ENCODE measurements around the gene SLC43A1. TPM values are rescaled to one million over a fixed set of nuclear protein-coding genes. Genes with fewer than 3 reads are reported as not detected.

Gene SLC43A1
- total RNA-seq, 1 experiment from 2014 or later = 15.1 TPM

DNA sequence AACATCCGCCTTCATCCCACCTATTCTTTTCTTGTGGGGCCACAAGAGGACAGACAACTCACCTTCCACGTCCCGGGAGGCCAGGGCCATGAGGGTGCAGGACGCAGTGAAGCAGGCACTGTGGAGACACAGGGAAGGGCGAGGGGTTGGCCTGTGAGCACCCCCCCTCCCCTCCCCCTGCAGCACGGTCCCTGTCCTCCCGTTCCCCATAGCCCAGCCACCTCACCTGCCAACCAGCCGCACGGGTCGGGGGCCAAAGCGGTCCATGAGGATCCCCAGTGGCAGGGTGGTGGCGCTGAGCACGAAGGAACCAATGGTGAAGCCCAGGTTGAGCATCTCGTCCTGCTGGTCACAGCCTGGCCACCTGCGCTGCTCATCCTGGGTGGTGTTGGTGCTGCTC, 14.6 kb downstream of the SLC43A1 start:
- in situ Hi-C loops (cut with HindIII; ENCODE audit: low sequenced_read_pairs) = no loop called here
- no peak for DNase-seq (ENCODE audit: low spot score)

DNA sequence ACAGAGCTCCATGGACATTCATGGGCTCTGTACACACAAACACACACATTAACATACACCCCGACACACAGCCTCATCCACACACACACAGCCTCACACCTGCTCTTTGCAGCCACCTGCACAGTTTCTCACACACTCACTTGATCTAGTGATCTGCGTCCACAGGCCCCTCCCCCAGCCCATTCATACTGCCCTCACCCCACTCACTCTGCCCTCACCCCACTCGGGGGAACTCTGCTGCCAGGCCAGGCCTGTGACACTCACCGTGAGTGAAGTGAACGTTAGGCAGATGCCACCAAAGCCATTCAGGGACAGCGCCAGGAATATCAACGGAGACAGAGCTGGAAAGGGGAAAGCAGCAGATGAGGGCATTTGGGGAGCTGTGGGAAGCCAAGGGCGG, 15.0 kb downstream of the SLC43A1 start:
- in situ Hi-C loops (cut with HindIII; ENCODE audit: low sequenced_read_pairs) = no loop called here
- DNase-seq (ENCODE audit: low spot score) = no peak

DNA sequence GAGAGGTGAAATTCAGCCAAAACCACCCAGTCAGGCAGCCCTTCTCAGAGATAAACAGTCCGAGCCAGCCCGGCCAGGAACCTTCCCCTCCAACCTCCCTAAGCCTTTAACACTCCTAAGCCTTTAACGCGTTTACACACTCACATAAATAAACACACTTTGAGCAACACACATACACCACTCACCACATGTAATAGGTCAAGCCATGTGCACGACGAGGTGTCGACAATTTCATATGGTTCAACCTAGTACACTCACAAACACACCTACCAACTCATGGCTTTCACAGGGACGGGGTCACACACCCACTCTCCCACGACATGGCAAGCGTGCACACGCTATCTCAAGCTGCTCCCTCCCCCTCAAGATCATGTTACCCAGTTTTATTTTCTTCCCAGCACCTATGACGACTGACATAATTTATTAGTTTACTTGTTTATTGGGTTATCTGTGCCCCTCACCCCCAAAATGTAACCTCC, 15.5 kb downstream of the SLC43A1 start:
- DNase-seq (ENCODE audit: low spot score) = no peak
- in situ Hi-C loops (cut with HindIII; ENCODE audit: low sequenced_read_pairs) = no loop called here

DNA sequence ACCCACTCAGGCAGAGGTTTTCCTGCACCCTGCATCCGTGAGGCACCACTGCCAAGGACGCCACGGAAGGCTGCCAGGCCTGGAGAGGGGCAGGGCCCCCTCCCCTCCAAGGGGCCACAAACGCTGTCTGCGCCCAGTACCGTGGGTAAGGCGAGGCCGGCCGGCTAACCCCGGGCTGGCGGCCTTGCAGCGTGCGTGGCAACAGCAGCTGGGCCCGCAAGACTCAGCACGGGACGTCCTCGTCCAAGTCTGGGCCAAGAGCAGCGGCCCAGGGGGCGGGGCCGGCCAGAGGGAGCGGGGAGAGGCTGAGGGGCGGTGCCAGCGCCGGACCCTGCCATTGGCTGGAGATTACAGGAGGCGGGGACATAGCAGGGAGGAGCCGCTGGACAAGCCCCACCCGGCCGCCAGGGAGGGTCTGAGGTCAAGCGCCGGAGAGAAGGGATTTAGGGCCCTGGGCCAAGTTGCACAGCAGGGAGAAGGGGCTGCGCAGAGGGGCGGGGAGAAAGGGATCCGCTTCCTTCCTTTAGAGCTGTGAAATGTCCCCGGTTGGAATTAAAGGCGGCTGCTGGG, 16.0 kb downstream of the SLC43A1 start:
- in situ Hi-C loops (cut with HindIII; ENCODE audit: low sequenced_read_pairs) = no loop called here
- DNase-seq (ENCODE audit: low spot score) = peak; percentile 96

DNA sequence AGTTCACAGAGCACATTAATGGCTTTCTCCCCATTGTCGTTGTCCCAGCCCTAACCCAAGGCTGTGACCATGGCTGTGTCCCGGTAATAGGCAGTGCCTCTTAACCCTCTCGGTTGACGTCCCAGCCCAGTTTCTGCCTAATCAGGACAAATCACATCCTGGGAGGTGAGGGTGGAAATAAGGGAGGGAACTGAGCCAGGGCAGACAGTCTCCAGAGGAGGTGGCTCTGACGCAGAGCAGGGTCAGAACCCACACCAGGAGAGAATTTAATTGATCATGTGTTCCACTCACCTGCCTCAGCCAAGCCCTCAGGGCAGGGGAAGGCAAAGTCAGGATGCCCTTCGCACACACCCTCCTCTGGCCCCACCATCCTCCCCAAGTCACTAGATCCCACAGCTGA, 17.0 kb downstream of the SLC43A1 start:
- in situ Hi-C loops (cut with HindIII; ENCODE audit: low sequenced_read_pairs) = no loop called here
- no peak for DNase-seq (ENCODE audit: low spot score)

DNA sequence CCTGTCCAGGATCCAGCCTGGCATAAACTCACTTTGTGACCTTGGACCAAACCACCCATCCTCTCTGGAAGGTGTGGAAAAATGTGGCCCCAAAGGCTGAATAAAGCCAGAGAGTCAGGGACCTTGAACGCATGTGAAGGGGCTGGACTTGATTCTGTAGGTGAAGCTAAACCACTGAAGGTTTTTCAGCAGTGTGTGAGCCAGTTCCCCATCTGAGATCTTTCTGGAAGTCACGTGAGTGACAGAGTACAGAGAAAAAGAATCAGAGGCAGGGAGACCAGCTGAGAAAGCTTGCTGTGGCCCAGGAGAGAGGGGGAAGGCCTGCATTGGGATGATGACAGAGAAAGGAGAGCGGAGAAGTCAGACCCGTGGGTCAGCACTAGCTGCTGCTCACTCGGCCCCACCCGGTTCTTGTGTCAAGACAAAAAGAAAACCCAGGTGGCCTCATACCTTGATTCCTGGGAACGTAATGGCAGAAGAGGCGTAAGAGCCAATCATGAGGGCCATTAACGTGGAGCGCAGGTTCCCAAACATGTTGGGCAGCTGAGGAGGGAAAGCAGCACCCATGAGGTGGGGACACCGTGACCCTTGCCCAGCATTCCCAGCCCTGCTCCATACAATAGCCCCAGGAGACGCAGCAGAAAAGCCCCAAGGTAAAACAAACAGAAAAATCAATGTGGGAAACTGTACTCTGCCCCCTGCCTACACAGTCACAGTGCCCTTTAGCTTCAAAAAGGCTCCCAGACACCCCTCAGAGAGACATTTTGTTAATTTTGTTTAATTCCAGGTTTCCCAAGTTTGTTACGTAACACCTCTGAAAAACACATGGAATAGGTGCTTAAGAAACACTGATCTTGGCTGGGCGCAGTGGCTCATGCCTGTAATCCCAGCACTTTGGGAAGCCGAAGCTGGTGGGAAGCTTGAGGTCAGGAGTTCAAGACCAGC, 17.9 kb downstream of the SLC43A1 start:
- DNase-seq (ENCODE audit: low spot score) = no peak
- in situ Hi-C loops (cut with HindIII; ENCODE audit: low sequenced_read_pairs) = no loop called here

DNA sequence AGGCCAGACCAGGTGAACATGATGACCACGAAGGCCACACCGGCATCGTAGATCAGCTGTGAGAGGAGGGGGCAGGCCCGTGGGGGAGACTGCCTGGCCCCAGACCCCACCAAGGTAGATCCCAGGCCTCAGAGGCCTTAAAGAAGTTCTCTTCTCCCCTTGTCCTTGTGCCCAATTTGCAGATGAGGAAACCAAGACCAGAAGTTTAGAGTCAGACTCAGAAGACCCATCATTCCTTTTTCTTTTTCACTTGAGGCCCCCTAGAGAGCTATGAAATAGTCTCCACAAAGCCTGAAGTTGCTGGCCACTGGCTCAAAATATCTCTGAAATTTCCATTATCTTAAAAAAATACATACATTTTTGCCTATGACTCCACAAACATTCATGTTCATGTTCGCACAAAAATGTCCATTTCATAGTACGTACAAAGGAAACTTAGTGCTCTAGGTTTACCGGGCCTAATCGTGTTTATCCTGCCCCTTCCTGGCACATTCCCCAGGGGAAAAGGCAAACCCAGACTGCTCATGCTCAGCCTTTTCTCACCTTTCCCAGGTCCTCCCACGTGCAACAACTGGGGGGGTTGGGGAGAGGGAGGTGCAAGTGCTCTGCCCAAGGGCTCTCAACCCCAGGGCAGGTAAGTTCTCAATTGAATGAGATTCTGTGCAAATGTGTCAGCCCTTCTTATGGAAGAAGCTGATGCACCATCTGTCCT, 19.2 kb downstream of the SLC43A1 start:
- DNase-seq (ENCODE audit: low spot score) = no peak
- in situ Hi-C loops (cut with HindIII; ENCODE audit: low sequenced_read_pairs) = no loop called here

DNA sequence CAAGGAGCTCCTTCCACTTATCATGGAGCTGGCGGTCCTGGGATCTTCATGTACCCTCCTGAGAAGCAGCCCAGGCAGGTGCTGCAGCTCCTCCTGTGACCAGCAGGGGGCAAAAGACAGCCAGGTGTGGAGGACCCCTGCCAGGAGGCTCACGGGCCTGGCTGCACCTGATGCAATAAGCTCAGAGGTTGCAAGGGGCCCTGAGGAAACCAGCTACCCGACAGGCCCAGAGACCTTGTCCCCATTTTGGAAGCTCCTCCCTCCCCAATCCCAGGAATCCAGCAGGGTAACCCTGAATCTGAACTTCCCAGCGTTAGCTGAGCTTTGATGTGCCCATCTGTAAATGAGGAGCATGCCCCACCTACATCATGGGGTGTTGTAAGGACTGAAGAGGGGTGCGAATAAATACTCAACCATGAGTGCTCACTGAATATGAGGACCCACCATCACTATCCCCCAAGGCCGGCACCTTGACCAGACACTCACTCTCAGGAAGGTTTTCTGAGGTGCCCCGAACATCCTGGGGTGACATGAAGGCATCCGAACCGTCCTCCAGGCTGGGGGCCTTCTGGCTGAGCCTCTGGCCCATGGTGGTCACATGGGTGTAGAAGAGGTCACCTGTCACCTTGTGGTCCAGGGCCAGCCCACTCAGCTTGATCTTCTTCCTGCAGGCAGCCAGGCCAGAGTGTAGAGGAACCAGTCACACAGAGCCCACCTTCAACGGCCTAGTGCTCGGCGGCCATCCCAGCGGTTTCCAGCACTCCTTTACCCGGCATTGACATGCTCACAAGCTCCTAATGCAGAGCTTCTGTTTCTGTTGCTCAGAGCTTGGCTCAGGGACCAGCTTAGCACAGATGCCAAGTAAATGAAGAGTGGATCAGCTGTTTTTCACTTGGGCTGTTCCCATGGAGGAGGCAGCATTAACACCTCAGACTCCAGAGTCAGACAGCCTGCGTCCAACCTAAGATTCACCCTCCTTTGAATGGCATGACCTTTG, 21.7 kb downstream of the SLC43A1 start:
- in situ Hi-C loops (cut with HindIII; ENCODE audit: low sequenced_read_pairs) = no loop called here
- DNase-seq (ENCODE audit: low spot score) = peak; percentile 40

DNA sequence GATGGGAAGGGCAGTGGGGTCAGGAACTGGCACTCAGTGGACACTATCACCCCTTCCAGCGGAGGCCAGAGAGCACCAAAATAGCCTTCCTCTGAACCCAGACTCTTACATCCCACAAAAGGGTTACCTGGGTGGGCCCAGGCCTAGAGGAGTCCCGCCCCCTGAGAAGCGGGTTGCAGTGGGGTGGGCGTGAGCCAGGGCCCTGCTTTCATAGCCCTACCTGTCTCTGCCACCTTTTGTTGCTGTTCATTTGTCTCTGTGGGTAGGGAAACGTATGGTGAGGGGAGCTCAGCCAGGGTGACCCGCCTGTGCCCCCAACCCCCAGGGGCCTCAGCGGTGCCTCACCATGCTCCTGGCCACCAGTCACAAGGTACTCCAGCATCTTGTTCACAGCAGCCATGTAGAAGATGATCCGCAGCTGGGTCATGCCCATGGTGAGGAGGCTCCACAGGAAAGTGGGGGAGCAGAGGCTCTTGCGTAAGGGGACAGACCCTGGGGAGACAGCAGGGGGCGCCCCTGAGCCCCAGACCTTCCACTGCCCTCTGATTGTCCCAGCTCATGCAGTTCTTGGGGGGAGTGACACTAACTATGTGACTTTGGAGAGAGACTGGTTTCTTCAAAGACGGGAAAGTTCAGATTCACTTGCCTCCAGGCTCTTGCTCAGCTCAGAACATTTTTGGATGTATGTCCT, 24.0 kb downstream of the SLC43A1 start:
- in situ Hi-C loops (cut with HindIII; ENCODE audit: low sequenced_read_pairs) = no loop called here
- no peak for DNase-seq (ENCODE audit: low spot score)

DNA sequence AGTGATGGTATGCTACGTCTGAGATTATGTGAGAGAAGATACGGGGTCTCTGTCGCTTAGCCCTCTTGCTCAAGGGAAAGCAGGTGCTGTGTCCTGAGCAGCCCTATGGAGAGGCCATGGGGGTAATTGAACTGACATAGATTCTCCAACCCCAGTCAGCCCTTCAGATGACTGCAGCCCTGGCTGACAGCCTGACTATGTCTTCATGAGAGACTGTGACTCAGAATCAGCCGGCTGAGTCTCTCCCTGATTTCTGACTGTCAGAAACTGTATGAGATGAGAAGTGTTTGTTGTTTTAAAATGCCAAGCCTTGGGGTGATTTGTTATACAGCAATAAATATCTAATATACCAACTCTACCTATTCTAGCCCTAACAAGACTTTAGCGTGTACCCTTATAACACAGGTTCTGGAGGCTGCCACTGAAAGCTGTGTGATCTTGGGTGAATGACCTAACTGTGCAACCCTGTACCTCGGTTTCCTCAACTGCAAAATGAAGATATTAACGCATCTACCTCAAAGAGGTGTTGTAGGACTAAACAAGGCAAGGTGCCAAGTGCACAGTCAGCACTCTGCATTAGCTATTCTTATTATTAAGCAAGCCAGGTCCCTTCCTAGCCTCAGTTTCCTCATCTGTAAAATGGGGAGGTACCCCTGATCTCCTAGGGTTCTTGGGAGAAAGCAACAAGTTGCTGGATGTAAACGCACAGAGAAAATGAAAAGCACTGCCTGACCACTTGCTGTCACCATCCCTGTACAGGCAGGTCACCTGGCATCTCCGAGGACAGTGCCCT, 24.9 kb downstream of the SLC43A1 start:
- in situ Hi-C loops (cut with HindIII; ENCODE audit: low sequenced_read_pairs) = no loop called here
- no peak for DNase-seq (ENCODE audit: low spot score)

DNA sequence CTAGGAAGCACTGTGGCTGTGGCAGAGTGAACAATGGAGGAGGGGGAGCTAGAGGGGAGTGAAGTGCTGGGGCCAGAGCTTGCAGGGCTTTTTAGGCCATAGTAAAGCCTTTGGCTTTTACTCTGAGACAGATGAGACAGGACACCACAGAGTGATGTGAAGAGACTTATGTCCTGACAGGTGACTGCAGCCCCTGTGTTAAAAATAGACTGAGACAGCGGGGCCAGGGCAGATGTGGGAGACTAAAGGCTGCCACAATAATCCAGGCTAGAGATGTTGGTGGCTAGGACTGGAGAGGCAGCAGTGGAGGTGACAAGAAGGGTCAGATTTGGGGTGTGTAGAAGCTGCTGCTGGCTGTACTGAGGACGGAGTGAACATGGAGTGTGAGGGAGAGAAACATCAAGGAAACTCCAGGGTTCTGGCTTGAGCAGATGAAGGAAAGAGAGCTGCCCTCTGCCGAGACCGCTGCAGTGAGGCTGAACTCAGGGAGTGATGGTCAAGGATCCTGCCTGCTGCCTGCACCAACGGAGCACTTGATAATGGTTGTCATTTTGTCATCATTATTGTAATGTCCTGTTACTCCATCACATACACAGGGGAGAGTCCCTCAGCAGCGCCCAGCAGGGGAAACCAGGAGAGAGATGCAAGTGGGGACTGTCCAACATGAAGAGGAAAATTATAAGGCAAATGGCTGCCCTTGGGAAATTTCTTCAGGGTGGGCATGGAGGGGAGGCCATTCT, 27.4 kb downstream of the SLC43A1 start:
- in situ Hi-C loops (cut with HindIII; ENCODE audit: low sequenced_read_pairs) = no loop called here
- no peak for DNase-seq (ENCODE audit: low spot score)

DNA sequence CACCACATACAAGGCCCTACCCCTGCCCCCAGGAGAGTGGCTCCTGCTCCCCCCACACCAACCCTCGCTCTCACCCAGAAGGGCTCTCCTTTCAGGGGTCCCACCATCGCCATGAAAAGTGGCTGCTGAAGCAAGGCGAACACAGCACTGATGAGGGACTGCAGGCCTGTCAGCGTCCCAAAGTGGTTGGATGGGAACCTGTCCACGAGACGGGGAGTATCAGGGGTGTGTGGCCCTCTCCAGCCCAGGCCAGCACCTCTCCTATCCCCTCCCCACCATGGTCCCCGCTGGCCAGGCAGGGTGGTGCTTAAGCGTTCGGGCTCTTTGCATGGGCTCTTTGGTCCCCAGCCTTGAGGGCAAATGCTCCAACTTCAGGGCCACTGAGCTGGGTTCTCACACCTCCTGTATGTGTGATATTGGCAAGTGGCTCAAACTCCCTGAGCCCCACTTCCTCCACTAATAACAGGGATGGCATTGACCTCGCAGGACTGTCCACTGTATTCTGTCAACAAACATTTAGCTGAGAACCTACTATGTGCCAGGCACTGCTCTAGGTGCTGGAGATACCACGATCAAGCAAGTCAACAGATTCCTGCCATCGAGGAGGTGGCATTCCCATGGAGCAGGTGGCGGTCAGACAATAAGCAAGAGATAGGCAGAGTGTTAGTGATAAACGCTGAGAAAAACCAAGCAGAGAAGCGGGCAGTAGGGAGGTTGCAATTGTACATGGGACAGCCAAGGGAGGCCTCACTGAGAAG, 28.3 kb downstream of the SLC43A1 start:
- in situ Hi-C loops (cut with HindIII; ENCODE audit: low sequenced_read_pairs) = no loop called here
- DNase-seq (ENCODE audit: low spot score) = no peak

DNA sequence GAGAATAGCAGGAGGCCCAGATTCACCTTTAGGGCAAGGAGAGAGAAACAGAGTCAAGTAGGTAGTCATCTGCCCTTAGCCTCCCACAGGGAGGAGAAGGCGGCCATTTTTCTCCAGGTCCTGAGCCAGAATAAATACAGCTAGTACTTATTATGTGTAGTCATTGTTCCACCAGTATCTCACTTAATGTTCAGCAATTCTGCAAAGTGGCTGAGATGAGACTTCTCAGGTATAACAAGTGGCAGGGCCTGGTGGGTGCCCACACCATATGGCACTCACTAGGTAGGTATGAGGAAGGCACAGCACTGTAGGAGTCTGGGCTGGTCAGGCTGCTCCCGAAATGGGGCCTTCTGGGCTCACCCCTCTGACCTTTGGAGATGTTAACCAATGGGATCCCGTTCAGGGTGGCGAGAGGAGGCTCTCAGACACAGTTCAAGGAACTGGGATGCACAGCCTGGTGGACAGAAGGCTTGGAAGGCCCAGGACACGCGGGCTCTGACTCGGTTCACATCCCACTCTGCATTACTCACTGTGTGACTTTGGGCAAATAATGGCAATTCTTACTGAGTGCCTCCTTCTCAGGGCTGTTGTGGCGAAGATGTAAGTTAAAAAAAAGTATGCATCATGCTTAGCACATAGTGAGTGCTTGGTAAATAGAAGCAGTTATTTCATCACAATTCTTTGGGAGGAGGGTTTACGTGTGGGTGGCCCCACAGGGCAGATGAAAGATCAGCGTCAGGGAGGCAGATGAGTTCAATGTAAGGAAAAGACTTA, 30.1 kb downstream of the SLC43A1 start:
- DNase-seq (ENCODE audit: low spot score) = no peak
- in situ Hi-C loops (cut with HindIII; ENCODE audit: low sequenced_read_pairs) = no loop called here

DNA sequence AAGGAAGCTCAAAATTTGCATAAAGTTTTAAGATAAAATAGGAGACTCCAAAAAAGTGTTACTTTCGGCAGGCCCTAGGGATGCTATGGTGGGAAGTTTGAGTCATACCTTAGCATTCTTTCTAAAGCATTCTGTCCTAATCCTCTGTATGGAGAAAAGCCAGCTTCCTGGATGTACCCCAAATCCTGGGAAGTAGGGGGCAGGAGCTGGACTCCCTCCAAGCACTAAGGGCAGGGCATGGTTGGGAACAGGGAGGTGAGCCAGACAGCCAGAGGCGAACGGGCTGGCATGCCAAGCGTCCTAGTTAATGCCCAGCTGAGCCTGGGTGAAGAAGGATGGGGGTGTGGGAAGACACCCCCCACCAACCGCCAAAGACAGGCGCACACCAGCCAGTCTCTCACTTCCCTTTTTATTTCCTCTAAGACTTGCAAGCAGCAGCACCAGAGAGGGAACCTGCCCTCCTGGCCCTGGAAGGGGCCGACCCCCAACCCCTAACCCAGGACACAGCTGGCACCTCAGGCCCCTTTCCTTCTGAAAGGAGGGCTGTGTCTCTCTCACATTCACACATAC, 31.3 kb downstream of the SLC43A1 start:
- in situ Hi-C loops (cut with HindIII; ENCODE audit: low sequenced_read_pairs) = no loop called here
- no peak for DNase-seq (ENCODE audit: low spot score)

DNA sequence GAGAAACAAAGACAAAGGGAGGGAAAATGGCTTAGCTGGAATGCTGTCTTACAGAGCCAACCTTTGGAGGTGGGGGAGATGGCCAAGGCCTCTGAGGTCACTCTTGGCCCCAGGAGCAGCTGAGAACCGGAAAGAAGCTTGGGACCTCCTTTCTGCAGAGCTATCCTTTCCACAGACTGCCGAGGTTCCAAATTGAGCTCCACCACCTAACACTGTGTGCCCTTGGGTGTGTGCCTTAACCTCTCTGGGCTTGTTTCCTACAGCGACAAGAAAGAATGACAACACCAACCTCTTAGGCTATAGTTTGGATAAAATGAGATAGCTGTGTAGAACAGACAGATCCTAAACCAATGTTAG, 32.0 kb downstream of the SLC43A1 start:
- in situ Hi-C loops (cut with HindIII; ENCODE audit: low sequenced_read_pairs) = no loop called here
- no peak for DNase-seq (ENCODE audit: low spot score)

Measured in G401 (cell line).